GM21723 (cell line): ENCODE results near the gene CARTPT.
A peak's percentile ranks its signal among the peaks of the same experiment; 100 is the strongest.

ENCODE experiments used
- ATAC-seq: cut with Tn5 transposase; IDR thresholded peaks from one replicate; pipeline ENCODE4 v1.9.1; 2021; ENCODE audit warnings: mild to moderate bottlenecking, moderate library complexity; ENCODE audit not compliant: unreplicated experiment

Gene CARTPT

DNA sequence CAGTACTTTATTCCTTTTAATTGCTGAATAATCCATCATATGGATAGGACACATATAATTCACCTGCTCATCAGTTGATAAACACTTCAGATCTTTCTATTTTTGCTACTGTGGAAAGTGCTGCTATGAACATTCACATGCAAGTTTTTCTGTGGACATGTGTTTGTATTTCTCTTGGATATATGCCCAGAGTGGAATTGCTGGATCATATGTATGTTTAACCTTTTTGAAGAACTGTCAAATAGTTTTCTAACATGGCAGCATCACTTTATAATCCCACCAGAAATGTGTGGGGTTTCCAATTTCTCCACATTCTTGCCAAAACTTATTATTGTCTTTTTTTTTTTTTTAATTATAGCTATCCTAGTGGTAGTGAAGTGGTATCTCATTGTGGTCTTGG lies 15.1 kb downstream of the CARTPT start:
- ATAC-seq, result no peak

DNA sequence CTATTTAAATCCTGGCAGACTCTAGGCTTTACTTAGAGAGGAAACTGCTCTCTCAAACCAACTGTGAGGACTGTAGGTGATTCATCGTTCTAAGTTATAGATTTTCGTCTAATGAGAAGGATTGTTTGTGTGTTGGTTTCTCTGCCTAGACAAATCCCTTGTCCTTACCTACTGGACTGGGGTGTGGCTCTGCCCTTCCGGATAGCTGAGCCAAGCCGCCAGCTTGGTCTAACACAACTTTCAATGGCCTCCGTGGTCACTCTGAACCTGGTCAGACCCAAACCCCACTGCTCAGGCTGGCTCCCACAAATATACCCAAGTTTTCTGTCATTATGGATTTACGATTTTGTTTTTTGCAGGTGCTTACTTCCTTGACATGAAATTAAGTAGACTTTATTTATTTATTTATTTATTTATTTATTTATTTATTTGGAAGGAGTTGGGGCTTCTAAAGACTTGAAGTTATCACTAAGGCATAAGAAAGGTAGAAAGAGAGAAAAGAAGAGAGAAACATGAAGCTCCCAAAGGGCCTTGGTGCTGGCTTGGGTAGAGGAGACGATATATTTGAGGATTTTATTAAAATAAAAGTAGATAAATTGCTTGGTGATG lies 19.0 kb downstream of the CARTPT start:
- ATAC-seq, result no peak

DNA sequence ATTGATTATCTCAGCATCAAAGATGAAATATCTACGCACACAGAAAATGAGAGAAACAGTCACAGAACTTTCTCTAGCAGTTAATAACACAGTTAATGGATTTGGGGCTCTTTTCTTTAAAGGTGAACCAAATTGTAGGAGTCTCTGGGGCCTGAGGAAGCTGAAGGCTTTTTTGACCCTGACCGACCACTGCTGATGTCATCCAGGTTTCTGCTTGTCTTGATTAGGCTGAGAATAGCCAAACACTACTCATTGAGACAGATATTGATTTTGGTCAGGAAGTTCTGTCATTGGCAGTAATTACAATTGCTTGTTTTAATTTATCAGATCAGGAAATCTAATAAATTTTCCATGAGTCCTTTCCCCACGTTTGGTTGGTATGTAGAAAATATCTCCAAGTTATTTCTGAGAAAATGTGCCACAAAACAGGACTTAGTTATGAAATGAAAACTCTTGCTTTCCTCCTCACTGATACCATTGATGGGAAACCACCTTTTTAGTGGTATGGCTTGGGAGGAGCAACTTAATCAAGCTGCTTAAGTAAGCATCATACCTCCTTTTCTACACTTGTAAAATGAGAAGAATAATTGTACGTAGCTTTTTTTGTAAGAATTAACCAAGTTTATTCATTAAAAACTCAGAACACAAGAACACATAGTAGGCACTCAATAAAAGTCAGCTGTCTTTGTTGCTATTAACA lies 19.7 kb downstream of the CARTPT start:
- ATAC-seq, result no peak

DNA sequence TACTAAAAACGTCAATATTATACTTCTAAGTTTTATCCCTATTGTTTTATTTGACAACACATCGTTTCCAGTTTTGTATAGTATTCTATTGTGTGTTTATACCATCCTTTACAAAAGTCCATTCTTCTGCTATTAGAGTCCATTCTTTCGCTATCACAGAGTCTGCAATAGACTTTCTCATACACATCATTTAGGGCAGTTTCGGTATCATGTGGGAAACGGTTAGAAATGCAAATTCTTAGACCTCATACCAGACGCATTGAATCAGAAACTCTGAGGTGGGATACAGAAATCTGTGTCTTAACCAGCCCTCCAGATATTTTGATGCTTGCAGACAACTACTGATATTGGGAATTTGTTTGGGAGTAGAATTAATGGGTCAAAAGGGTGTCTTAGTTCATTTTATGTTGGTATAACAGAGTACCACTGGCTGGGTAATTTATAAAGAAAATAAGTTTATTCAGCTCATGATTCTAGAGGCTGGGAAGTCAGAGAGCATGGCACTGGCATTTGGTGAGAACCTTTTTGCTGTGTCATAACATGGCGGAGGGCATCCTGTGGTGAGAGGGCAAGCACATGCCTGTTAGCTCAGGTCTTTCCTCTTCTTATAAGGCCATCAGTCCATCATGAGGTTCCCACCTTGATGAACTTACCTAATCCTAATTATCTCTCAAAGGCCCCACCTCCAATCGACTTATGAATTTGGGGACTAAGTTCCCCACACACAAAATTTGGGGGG lies 21.1 kb downstream of the CARTPT start:
- ATAC-seq, result peak; percentile 98

DNA sequence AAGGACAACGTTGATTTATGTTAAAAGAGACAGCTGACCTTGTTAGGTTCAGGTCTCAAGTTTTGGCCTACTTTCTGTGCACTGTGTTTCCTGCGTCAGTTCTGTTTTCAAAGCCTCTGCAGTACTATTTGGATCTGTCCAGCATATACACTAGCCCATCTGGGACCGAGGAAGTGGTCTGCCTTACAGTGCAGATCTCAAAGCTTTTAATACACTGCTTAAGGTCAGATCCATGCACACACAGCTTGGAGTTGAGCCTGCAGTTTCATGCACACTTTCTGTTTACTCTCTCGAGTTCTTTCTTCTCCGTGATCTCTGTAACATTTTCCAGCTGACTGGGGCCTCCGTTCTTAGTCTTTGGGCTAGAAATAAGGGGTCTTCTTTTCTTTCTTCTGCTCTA lies 24.1 kb downstream of the CARTPT start:
- no peak for ATAC-seq

DNA sequence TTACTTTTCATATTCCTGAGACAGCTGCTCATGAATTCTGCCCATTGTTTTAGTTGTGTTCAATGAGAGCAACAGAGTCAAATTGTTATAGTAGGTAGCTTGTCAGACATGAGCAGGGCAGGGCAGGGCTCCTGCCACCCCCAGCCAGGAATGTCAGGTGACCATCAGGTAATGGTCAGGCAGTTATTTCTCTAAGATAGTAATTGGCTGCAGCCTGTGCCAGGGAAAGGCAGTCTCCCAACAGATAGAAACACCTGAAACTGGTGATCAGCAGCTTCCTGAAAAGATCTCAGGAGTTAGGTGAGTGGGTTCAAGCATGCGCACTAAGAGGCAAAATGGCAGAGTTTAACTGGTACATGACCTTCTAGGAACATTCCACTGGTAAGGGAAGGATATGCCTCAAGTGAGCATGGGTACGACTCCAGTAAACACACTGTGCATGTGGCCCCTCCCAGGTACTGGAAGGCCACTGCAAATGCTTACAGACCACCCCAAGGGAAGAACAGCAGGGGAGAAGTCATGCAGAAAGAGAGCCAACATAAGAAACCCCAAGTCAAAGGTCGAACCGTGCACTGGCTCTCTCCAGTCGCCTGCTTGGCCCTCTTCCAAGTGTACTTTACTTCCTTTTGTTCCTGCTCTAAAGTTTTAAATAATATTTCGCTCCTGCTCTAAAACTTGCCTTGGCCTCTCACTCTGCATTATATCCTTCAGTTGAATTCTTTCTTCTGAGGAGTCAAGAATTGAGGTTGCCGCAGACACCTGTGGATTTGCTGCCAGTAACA lies 25.1 kb downstream of the CARTPT start:
- no peak for ATAC-seq

DNA sequence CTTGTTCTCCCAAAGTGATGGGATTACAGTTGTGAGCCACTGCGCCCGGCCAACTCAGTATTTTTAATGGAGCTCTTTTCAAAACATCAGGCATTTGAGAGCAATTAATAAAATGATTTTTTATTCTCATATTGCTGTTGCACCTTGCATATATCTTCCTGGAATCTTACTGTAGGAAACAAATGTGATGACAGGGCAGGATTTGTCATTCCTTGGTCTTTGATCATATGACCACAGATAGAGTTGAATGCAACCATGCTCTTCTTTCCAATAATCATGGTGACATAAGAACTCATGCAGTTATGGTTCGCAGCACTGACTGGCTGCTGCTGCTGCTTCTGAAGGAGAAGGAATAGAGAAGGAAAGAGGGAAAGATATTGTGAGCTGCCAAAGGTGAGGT lies 28.1 kb downstream of the CARTPT start:
- ATAC-seq, result no peak

DNA sequence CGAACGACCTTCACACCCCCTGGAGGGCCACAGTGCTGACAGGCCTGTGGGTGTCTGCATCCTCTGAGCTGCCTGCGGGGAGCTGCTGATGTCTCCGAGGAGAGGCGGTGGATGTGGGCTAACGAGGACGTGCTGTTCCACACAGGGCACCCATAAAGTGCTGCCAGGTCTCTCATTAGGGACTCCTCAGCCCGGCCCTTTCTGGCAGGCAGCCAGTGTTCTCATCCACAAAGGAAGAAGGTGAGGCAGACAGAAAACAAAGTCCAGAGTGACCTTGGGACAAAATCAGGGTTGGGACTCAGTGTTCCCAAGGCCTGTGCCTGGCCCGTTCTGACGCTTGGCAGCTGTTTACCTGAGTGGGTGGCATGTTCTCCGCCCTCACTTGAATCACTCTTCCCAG lies 29.3 kb downstream of the CARTPT start:
- ATAC-seq, result no peak

DNA sequence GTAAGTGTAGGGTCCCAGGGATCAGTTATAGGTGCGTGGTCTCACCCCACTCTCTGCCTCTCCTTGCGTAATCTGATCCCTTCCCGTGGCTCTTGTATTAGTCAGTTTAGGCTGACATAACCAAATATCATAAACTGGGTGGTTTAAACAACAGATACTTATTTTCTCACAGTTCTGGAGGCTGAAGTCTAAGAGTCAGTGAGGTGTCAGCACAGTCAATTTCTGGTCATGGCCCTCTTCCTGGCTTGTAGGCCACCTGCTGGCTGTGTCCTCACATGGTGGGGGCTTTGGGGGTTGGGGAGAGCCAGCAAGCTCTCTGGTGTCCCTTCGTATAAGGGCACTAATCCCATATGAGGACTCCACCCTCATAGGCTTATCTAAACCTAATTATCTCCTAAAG lies 32.3 kb downstream of the CARTPT start:
- no peak for ATAC-seq

DNA sequence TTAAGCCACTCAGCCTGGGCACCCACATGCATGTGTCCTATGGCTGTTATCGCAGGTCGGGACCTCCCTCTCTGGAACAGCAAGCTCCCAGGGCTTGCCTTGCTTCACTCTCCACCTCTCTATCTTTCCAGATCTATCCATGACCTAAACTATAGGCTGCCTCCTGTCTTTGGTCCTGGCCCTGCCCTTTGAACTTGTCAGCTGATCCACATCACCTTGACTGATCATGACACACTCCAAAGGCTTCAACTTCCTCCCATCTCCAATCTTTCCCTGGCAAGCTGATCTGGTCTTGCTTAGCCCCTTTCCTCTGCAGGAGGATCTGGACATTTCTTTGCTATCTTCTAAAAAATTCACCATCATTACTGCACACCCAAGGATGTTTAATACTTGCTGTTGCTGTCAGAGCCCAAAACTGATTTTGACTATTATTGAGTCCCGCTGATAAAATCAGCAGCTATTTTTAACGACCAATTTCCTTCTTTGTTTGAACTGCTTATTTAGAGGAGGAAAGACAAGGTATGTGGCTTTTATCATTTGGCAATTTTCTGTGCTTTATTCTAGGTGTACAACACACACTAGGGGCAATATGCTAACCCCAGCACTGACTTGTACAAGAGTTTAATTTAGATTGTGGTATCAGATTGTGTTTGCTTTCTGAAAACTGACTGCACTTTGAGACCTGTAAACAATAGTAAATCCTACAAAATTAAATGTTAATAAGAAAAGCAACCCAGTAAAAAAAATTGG lies 33.5 kb downstream of the CARTPT start:
- ATAC-seq, result no peak

DNA sequence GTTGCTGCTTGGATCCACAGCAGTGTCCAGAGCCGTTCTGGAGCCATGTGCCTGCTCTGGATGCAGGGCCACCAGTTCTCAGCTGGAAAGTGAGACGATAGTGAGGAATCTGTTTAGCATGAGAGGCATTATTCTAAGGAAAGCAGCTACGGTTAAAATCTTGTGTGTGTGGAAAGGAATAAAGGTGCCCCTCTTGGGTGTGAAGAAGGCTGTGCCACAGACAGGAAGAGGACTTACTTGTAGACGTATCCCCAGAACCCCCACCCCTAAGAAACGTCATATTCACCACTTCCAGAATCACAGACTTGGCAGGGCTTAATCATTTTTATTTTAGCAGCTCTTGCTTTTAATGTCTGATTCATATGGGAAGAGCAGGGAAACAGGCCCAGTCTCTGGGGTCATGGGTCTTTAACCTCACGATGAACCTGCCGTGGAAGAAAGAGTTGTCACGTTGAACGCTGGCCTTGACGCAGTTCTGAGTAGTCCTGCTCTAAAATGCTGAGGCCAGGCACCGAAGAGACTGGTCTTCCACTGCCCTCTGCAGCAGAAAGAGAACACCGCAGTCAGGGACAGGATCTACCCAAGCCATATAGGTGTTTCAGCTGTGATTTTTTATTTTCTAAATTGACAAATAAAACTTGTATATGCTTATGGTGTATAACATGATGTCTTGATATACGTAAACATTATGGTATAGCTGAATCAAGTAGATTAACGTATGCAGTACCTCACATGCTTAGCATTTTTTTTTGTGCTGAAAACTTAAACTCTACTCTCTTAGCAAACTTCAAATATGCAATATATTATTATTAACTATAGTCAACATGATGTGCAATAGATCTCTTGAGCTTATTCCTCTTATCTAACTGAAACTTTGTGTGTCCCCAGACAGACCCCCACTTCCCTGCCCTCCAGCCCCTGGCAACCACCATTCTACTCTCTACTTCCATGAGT lies 38.8 kb downstream of the CARTPT start:
- no peak for ATAC-seq

DNA sequence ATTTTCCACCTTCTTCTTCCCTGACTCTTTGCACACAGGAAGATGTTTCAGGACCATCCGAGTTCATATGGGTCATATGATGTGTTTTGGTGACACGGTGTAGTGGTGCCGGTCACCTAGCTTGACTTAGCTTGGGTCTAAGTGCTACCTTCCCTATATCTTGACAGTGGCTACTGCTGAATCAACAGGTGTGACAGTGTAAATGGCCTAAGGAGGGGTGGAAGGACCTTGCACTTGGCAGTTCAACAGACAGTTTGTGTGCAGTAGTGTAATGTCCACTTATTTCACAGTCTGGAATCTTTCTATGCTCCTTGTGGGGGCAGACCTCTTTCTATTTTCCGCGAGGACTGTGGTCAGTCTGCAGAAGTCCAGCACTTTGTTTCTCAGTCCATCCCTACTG lies 43.8 kb downstream of the CARTPT start:
- no peak for ATAC-seq

DNA sequence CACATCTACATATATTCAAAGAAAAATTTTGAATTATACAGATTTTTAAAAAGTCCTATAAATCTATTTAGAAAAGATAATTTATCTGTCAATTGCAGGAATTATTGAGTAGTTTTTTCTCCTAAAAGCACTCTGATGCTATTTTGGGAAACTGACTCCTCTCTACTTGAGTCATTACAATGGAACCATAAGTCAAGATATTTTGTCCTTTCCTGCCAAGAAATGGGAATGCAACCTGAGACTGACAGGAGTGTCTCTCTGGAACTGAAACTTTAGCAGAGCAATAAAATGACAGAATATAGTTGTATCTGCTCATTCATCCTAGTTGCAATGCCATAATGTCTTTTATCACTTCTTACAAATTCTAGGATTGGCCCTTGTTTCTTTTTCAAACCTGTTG lies 48.6 kb downstream of the CARTPT start:
- no peak for ATAC-seq

DNA sequence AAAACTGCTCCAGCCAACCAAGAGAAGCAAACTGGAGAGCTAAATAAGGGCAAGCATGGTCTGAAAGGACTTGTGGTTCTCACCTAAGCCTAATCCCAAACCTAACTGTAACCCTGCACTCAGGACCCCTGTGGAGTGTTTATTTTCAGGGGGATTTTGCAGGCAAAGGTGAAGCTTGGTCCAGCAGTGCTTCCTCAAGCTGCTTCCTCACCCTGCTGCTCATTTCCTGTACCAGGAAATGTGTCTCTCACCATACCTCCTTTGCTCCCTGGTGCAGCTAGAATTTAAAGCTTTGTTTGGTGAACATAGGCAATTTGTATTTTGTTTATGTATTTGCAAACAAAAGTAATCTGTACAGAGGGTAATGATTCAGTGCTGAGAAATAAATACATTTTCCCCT lies 50.2 kb downstream of the CARTPT start:
- no peak for ATAC-seq

DNA sequence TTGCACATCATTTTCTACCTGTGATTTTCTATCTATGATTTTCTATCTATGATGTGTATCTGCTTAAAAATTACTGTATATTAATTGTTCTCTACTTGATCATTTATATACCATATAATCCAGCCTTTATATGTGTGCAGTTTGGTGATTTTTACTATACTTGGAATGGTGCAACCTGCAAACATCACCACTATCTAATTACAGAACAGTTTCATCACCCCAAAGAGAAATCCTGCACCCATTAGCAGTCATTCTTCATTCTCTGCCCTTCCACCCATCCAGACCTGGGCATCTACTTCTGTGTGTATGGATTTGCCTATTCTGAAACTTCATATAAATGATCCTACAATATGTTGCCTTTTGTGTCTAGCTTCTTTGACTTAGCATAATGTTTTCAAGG lies 51.3 kb downstream of the CARTPT start:
- ATAC-seq, result no peak
